ENCODE data around the gene ERC2. TPM values are rescaled to one million over a fixed set of nuclear protein-coding genes. Genes with fewer than 3 reads are reported as not detected.

ERC2 gene
- total and polyA plus RNA-seq, 2 donors (not counting 1 experiment from before 2014, with no cell fraction given): 0.14 to 0.17 TPM

- Histone ChIP-seq H3K27me3 (ENCODE audit: control insufficient read depth, insufficient read depth, low read length) (no peaks in the 10 kb centered on the region), H3K9ac (ENCODE audit: insufficient read depth, low read length) (no peak overlapping the region), H2AFZ (ENCODE audit: low read length) (no peak overlapping the region), H4K20me1 (ENCODE audit: control insufficient read depth, extremely low read depth, insufficient read depth, low read length) (no peaks in the 10 kb centered on the region), H3K27ac (ENCODE audit: insufficient read depth, low read length) (no peak overlapping the region), H3K4me3 (replicated peaks in 1 of 4; ENCODE audit: control extremely low read depth in 1 of 4, insufficient read depth in 1 of 4, low read depth in 3 of 4, low read length in 4 of 4) (no peak overlapping the region), H3K9me3 (ENCODE audit: control insufficient read depth, insufficient read depth, low read depth, low read length) (no peaks in the 10 kb centered on the region), H3K36me3 (ENCODE audit: control insufficient read depth, insufficient read depth, low read length) (no peaks in the 10 kb centered on the region), H3K79me2 (ENCODE audit: control insufficient read depth, insufficient read depth, low read length) (no peaks in the 10 kb centered on the region), H3K4me2 (ENCODE audit: extremely low read depth, insufficient read depth, low read length) (no peak overlapping the region), H3K4me1 (ENCODE audit: control insufficient read depth, extremely low read depth, insufficient read depth, low read length) (no peaks in the 10 kb centered on the region)
- TF ChIP-seq EZH2 (IDR thresholded peaks at IDR 0.05; ENCODE audit: low read length, missing control alignments) (no peak), CTCF (conservative IDR thresholded peaks at IDR 0.05 in 1 of 2, IDR thresholded peaks at IDR 0.05 in 1 of 2; ENCODE audit: low read depth in 1 of 2, low read length in 2 of 2) (no peak)
- DNase-seq (ENCODE audit: low read depth in 2 of 2): no peak
Observed at GRCh38 chr3:55729546-55729945, 738.7 kb downstream of the ERC2 start.

- H3K9me3 ChIP-seq (ENCODE audit: control insufficient read depth, insufficient read depth, low read depth, low read length): no peaks in the 10 kb centered on the region
- no peak for DNase-seq (ENCODE audit: low read depth in 2 of 2)
- TF ChIP-seq EZH2 (IDR thresholded peaks at IDR 0.05; ENCODE audit: low read length, missing control alignments) (no peak), CTCF (conservative IDR thresholded peaks at IDR 0.05 in 1 of 2, IDR thresholded peaks at IDR 0.05 in 1 of 2; ENCODE audit: low read depth in 1 of 2, low read length in 2 of 2) (no peak)
- peaks cover 4% of the 10 kb centered on the region for H3K27me3 ChIP-seq (ENCODE audit: control insufficient read depth, insufficient read depth, low read length)
- no peak overlapping the region for H3K27ac ChIP-seq (ENCODE audit: insufficient read depth, low read length)
- no peaks in the 10 kb centered on the region for H4K20me1 ChIP-seq (ENCODE audit: control insufficient read depth, extremely low read depth, insufficient read depth, low read length)
- no peak overlapping the region for H2AFZ ChIP-seq (ENCODE audit: low read length)
- no peak overlapping the region for H3K9ac ChIP-seq (ENCODE audit: insufficient read depth, low read length)
- no peak overlapping the region for H3K4me3 ChIP-seq (replicated peaks in 1 of 4; ENCODE audit: control extremely low read depth in 1 of 4, insufficient read depth in 1 of 4, low read depth in 3 of 4, low read length in 4 of 4)
- no peak overlapping the region for H3K4me2 ChIP-seq (ENCODE audit: extremely low read depth, insufficient read depth, low read length)
- no peaks in the 10 kb centered on the region for H3K4me1 ChIP-seq (ENCODE audit: control insufficient read depth, extremely low read depth, insufficient read depth, low read length)
- no peaks in the 10 kb centered on the region for H3K36me3 ChIP-seq (ENCODE audit: control insufficient read depth, insufficient read depth, low read length)
- no peaks in the 10 kb centered on the region for H3K79me2 ChIP-seq (ENCODE audit: control insufficient read depth, insufficient read depth, low read length)
Observed at GRCh38 chr3:55728461-55729100, 739.7 kb downstream of the ERC2 start.

- no peak overlapping the region for H3K4me3 ChIP-seq (replicated peaks in 1 of 4; ENCODE audit: control extremely low read depth in 1 of 4, insufficient read depth in 1 of 4, low read depth in 3 of 4, low read length in 4 of 4)
- no peaks in the 10 kb centered on the region for H3K36me3 ChIP-seq (ENCODE audit: control insufficient read depth, insufficient read depth, low read length)
- no peak overlapping the region for H3K9ac ChIP-seq (ENCODE audit: insufficient read depth, low read length)
- H3K27me3 ChIP-seq (ENCODE audit: control insufficient read depth, insufficient read depth, low read length): peaks cover 4% of the 10 kb centered on the region
- no peak overlapping the region for H3K4me2 ChIP-seq (ENCODE audit: extremely low read depth, insufficient read depth, low read length)
- no peak for TF ChIP-seq CTCF (conservative IDR thresholded peaks at IDR 0.05 in 1 of 2, IDR thresholded peaks at IDR 0.05 in 1 of 2; ENCODE audit: low read depth in 1 of 2, low read length in 2 of 2)
- no peak for TF ChIP-seq EZH2 (IDR thresholded peaks at IDR 0.05; ENCODE audit: low read length, missing control alignments)
- no peak for DNase-seq (ENCODE audit: low read depth in 2 of 2)
- no peaks in the 10 kb centered on the region for H3K9me3 ChIP-seq (ENCODE audit: control insufficient read depth, insufficient read depth, low read depth, low read length)
- no peaks in the 10 kb centered on the region for H3K4me1 ChIP-seq (ENCODE audit: control insufficient read depth, extremely low read depth, insufficient read depth, low read length)
- no peak overlapping the region for H2AFZ ChIP-seq (ENCODE audit: low read length)
- H4K20me1 ChIP-seq (ENCODE audit: control insufficient read depth, extremely low read depth, insufficient read depth, low read length): no peaks in the 10 kb centered on the region
- no peak overlapping the region for H3K27ac ChIP-seq (ENCODE audit: insufficient read depth, low read length)
- H3K79me2 ChIP-seq (ENCODE audit: control insufficient read depth, insufficient read depth, low read length): no peaks in the 10 kb centered on the region
Observed at GRCh38 chr3:55726501-55726775, 741.8 kb downstream of the ERC2 start.

Data from fibroblast of lung (primary cell).